Epithelial cell of esophagus (primary cell): ENCODE results near the gene PSD2.

Experiments used
- DNase-seq: peaks from one replicate; pipeline ENCODE4 v3.0.0; 2010; ENCODE audit warnings: low read depth
- H3K4me3 ChIP-seq: 2 replicates; pipeline ENCODE4 v1.5.1; 2011; ENCODE audit warnings: mild to moderate bottlenecking, low read length, control low read depth
- CTCF ChIP-seq: IDR thresholded peaks from 2 replicates; pipeline ENCODE4 v1.5.1; 2011; ENCODE audit warnings: low read depth, mild to moderate bottlenecking, low read length, control low read depth, inconsistent platforms; ENCODE audit not compliant: insufficient read depth; ENCODE audit errors: missing control alignments

The PSD2 gene

DNA sequence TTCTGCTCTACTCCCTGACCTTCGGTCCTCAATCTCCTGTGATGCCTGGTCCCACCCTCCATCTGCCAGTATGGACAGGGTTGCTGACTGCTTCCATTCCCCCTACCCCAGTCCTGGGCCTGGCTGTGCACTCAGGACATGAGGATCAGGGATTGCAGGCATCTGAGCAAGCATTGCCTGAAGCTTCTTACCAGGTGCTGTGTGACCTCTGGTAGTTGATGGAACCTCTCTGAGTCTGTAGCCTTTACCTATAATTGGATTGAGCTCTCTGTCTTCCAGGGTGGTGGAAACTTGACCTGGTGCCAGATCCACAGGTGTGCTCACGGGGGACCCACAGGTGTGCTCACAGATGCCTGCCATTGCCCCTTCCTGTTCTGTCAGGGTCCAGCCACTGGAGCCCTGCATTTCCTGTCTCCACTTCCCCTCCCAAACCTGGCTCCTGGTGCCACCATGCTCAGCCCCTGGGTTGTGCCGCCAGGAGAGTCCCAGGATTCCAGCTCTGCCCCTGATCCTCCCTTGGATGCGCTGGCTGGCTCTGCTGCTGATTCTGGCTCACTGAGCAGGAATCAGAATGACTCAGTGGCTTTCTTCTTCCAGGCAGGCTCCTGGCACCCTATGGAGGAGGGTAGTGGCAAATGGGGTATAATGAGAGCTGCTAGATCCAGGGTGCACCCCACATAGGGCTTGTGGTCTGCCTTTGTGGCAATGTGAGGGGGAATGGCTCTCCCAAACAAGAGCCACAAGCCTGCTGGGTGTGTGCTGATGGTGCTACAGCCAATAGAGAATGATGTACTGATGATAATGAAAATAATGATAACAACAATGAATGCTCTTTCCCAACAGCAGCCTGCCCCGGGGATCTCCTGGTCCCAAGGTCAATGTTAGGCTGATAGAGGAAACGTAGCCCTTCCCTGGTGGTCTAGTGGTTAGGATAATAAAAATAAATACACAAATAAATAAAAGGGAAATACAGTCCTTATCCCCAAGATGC lies 35.2 kb upstream of the PSD2 start:
- DNase-seq, result peak; percentile 48
- H3K4me3 ChIP-seq, result no peak overlapping the region
- TF ChIP-seq CTCF, result no peak

- H3K4me3 ChIP-seq, result no peak overlapping the region
- DNase-seq, result no peak
- no peak for TF ChIP-seq CTCF
These were observed 34.6 kb upstream of the PSD2 start for GRCh38 chr5:139761057-139761450.

GRCh38 chr5:139761501-139761900 lies 34.1 kb upstream of the PSD2 start:
- TF ChIP-seq CTCF, result no peak
- H3K4me3 ChIP-seq, result no peak overlapping the region
- DNase-seq, result no peak

DNA sequence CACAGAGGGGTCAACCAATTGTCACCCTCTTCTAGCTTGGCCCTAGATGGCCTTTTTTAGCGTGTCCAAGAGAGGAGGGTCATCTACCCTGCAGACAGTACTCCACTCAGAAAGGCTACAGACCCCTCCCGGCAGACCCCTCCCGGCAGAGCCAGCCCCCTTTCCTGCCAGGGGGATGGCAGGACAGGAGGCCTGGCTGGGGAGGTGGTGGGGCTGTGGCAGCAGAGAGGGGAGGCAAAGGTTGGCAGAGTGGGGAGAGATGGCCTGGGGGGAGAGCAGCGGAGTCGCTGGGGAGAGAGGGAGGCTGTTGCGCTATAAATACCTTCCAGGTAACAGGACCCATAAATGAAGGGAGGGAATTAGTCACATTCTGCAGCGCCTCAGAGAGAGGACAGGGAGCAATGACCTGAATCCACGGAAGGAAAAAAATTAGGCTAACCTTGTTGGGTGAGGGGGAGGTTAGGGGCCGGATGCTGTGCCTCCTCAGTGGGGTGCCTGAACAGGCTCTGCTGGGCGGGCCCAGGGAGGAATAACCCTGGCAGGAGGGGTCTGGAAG lies 32.9 kb upstream of the PSD2 start:
- no peak for DNase-seq
- no peak for TF ChIP-seq CTCF
- H3K4me3 ChIP-seq, result no peak overlapping the region

DNA sequence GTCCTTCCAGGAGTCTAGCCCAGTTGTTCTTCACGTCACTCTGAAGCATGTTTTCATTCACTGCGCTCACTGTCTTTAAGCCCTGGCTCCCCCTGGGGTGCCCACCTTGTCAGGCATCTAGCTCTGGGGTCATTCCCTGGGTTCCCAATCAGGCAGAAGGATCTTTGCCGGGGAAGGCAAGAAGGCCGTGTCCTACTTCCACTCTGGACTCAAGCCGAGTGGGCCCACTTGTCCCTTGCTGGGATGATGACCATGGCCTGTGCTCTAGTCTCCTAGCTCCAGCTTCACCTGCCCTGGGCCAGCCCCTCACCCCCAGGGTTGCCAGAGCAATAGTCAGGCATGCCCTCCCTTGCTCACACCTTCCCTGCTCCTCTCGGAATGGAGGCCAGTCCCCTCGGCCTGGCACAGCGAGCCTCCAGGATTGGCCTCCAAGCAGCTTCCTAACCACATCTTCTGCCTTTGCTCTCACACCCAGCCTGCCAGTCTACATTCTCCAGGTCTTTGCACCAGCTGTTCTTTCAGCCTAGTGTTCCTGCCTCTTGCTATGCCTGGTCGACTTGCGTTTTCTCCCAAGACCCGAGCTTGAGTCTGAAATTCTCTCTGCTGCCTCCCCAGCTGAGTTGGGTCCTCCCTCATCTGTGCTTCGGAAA lies 32.2 kb upstream of the PSD2 start:
- no peak overlapping the region for H3K4me3 ChIP-seq
- DNase-seq, result no peak
- no peak for TF ChIP-seq CTCF

DNA sequence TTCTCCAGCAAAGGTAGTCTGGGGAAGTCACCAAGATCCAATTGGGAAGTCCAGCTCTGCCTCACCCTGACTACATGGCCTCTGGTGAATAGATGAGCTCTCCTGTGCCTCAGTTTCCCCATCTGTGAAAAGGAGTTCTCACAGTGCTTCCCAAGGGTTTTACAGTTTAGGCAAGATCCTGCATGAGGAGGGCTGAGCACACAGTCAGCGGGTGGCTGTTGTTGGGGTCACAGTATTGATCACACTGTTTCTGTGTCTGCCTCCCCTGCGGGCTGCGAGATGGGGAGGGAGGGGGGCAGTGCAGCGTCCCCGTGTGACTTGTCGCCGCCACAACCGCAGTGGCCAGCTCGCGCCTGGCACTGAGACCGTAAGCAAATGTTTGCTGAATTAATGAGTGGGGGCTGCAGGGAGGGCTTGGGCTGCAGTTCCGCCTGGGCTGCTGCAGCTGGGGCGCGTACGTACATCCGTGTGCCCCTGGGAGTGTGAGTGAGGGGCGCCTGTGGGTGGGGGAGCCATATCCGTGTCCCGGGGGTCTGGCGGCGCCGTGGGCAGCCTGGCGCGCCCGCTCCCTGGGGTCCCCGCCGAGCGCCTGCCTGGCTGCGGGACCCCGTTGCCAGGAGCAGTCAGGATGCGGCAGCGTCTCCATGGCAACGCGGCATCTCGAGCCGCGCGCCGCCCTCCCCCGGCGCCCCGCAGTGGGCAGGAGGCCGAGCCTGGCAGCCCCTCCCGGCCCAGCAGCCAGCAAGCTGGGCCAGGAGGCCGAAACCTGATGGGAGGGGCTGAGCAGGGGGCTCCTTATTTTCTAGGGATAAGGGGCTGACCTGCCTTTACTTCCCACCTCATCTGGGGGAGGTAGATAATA lies 31.4 kb upstream of the PSD2 start:
- no peak for DNase-seq
- no peak overlapping the region for H3K4me3 ChIP-seq
- no peak for TF ChIP-seq CTCF
